Measurements from ENCODE around the gene CRYGN.

Gene CRYGN

GRCh38 chr7:151454305-151454704, 14.4 kb upstream of the CRYGN start:
- DNase-seq = no peak
- Histone ChIP-seq H3K4me3 (ENCODE audit: low read length) (no peak overlapping the region), H3K4me2 (ENCODE audit: low read depth, low read length) (no peak overlapping the region)

DNA sequence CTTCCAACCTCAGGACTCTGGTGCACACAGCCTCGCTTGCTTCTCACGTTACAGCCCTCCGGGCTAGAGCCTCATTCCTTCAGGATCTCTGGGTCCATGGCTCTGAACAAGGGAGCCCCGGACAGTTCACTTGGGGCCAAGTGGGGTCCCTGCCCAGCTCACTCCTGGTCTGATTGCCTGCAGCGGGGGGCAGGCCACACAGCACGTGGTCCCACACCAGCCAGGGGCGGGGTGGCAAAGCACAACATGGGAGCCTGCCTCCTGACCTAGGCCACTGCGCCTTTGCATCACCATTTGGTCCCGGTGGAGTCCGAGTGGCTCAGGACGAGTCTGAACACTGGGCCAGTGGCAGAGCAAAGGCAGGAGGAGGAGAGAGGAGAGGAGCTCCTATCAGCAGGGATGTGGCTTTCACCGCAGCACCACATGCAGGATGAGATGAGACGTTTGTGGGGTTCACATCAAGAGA, 13.4 kb upstream of the CRYGN start:
- Histone ChIP-seq H3K27ac (ENCODE audit: low read length) (no peak overlapping the region), H4K20me1 (ENCODE audit: insufficient read depth, low read length) (no peaks in the 10 kb centered on the region)

More at GRCh38 chr7:151454305-151454704, 14.4 kb upstream of the CRYGN start:
- TF ChIP-seq EZH2phosphoT487 (IDR thresholded peaks at IDR 0.05; ENCODE audit: low read length) (no peak), EZH2 (optimal IDR thresholded peaks at IDR 0.05; ENCODE audit: low read depth, low read length) (no peak), CTCF (IDR thresholded peaks at IDR 0.05; ENCODE audit: low read length) (no peak)
- Histone ChIP-seq H3K27ac (ENCODE audit: low read length) (no peak overlapping the region), H3F3A (ENCODE audit: insufficient read depth, low read length) (no peaks in the 10 kb centered on the region), H3K4me1 (ENCODE audit: low read length) (no peaks in the 10 kb centered on the region), H3K36me3 (replicated peaks; ENCODE audit: insufficient read depth, low read length) (no peaks in the 10 kb centered on the region), H3K9me3 (replicated peaks; ENCODE audit: insufficient read depth, low read length) (no peaks in the 10 kb centered on the region), H2AFZ (ENCODE audit: low read length) (no peak overlapping the region), H4K20me1 (ENCODE audit: insufficient read depth, low read length) (no peaks in the 10 kb centered on the region), H3K79me2 (ENCODE audit: low read length) (no peaks in the 10 kb centered on the region), H3K9me2 (replicated peaks; ENCODE audit: insufficient read depth, low read length) (no peaks in the 10 kb centered on the region), H3K9ac (ENCODE audit: low read length) (no peak overlapping the region), H3K27me3 (replicated peaks; ENCODE audit: insufficient read depth, low read length) (peaks cover 16% of the 10 kb centered on the region; the same call in 1 of the 2 replicates)

DNA sequence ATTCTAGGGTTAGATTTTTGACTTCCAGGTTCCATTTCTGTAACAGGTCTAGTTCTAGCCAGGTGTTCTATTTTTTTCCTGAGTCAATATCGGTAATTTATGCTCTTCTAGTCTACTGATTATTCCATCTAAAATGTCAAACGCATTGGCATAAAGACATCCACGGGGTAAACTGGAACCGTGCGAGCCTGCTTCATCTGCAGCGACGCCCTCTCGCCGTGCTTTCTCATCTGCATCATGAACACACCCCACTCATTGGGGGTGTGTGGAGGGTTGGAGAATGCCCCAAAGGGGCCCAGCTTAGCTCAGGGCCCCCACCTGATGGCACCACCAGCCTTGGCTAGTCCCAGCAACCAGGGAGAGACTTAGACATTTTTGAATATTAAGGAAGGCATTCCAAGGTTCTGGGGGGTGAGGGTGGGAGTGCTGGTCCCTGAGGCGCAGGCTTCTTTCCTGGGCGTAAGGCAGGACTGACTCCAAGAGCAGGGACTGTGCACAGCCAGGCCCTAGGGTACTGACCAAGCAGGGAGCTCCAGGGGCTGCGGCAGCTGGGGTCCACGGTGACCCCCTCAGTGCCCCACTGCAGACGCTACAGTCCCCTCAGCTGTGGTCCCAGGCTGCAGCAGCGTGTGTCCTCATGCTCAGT, 12.9 kb upstream of the CRYGN start:
- Histone ChIP-seq H3K27me3 (replicated peaks; ENCODE audit: insufficient read depth, low read length) (peaks cover 16% of the 10 kb centered on the region; the same call in 1 of the 2 replicates), H3K9me3 (replicated peaks; ENCODE audit: insufficient read depth, low read length) (no peaks in the 10 kb centered on the region), H3K4me3 (ENCODE audit: low read length) (no peak overlapping the region), H4K20me1 (ENCODE audit: insufficient read depth, low read length) (no peaks in the 10 kb centered on the region), H3K9ac (ENCODE audit: low read length) (no peak overlapping the region), H3K36me3 (replicated peaks; ENCODE audit: insufficient read depth, low read length) (no peaks in the 10 kb centered on the region), H3K27ac (ENCODE audit: low read length) (no peak overlapping the region), H3K79me2 (ENCODE audit: low read length) (no peaks in the 10 kb centered on the region), H3K4me1 (ENCODE audit: low read length) (no peaks in the 10 kb centered on the region), H3K4me2 (ENCODE audit: low read depth, low read length) (no peak overlapping the region), H3K9me2 (replicated peaks; ENCODE audit: insufficient read depth, low read length) (no peaks in the 10 kb centered on the region), H2AFZ (ENCODE audit: low read length) (no peak overlapping the region), H3F3A (ENCODE audit: insufficient read depth, low read length) (no peaks in the 10 kb centered on the region)
- no peak for TF ChIP-seq EZH2phosphoT487 (IDR thresholded peaks at IDR 0.05; ENCODE audit: low read length)
- no peak for TF ChIP-seq EZH2 (optimal IDR thresholded peaks at IDR 0.05; ENCODE audit: low read depth, low read length)
- no peak for TF ChIP-seq CTCF (IDR thresholded peaks at IDR 0.05; ENCODE audit: low read length)
- no peak for DNase-seq

More for the DNA sequence above, 13.4 kb upstream of the CRYGN start:
- no peaks in the 10 kb centered on the region for H3K9me3 ChIP-seq (replicated peaks; ENCODE audit: insufficient read depth, low read length)
- no peaks in the 10 kb centered on the region for H3F3A ChIP-seq (ENCODE audit: insufficient read depth, low read length)
- H3K27me3 ChIP-seq (replicated peaks; ENCODE audit: insufficient read depth, low read length) = peaks cover 16% of the 10 kb centered on the region; the same call in 1 of the 2 replicates
- no peak overlapping the region for H3K4me3 ChIP-seq (ENCODE audit: low read length)
- TF ChIP-seq EZH2phosphoT487 (IDR thresholded peaks at IDR 0.05; ENCODE audit: low read length) = no peak
- TF ChIP-seq EZH2 (optimal IDR thresholded peaks at IDR 0.05; ENCODE audit: low read depth, low read length) = no peak
- TF ChIP-seq CTCF (IDR thresholded peaks at IDR 0.05; ENCODE audit: low read length) = no peak
- H3K36me3 ChIP-seq (replicated peaks; ENCODE audit: insufficient read depth, low read length) = no peaks in the 10 kb centered on the region
- no peak overlapping the region for H2AFZ ChIP-seq (ENCODE audit: low read length)
- H3K4me2 ChIP-seq (ENCODE audit: low read depth, low read length) = no peak overlapping the region
- H3K9ac ChIP-seq (ENCODE audit: low read length) = no peak overlapping the region
- no peak for DNase-seq
- H3K9me2 ChIP-seq (replicated peaks; ENCODE audit: insufficient read depth, low read length) = no peaks in the 10 kb centered on the region
- H3K4me1 ChIP-seq (ENCODE audit: low read length) = no peaks in the 10 kb centered on the region
- no peaks in the 10 kb centered on the region for H3K79me2 ChIP-seq (ENCODE audit: low read length)

Data from MM.1S (cell line).